AG04449 (cell line): Measurements from ENCODE around the gene GPR137B.
"Not testable (repeated sequence)": the region's sequence is repeated elsewhere in the genome, so short reads cannot be mapped to it uniquely, and the experiment has no call there.

Experiments
- CTCF ChIA-PET: fragments of 350-600 bp; formaldehyde crosslinking; extraction: SDS; loops from one replicate; lab custom pipeline; 2021; ENCODE audit warnings: antibody characterized with exemption; lab: Yijun Ruan, JAX
- POLR2A ChIA-PET: fragments of 400-600, 350-600 bp; formaldehyde crosslinking; extraction: SDS; loops from one replicate; lab custom pipeline; 2020; ENCODE audit warnings: antibody characterized with exemption, inconsistent platforms; lab: Yijun Ruan, JAX
- DNase-seq: peaks from one replicate; pipeline ENCODE4 v3.0.0-alpha.2; 2010; ENCODE audit warnings: low read depth, low spot score
- H3K4me3 ChIP-seq: 2 replicates; pipeline ENCODE4 v1.5.1; 2011; ENCODE audit warnings: low read depth, mild to moderate bottlenecking, control low read depth, low read length
- CTCF ChIP-seq: IDR thresholded peaks from one replicate; pipeline ENCODE4 v1.5.1; 2011; ENCODE audit warnings: mild to moderate bottlenecking, moderate library complexity, low read length, control low read depth, inconsistent platforms; ENCODE audit not compliant: insufficient read depth; ENCODE audit errors: missing control alignments

The GPR137B gene

GRCh38 chr1:236161230-236161629, 18.9 kb downstream of the GPR137B start:
- ChIA-PET POLR2A (no interaction called here), CTCF (no interaction called here)
- no peak overlapping the region for H3K4me3 ChIP-seq
- no peak for DNase-seq
- TF ChIP-seq CTCF: no peak

GRCh38 chr1:236161755-236162154, 19.4 kb downstream of the GPR137B start:
- CTCF ChIA-PET, DNase-seq, H3K4me3 ChIP-seq, POLR2A ChIA-PET: not testable (repeated sequence)

GRCh38 chr1:236163463-236164153, 21.3 kb downstream of the GPR137B start:
- DNase-seq: no peak
- ChIA-PET CTCF (no interaction called here), POLR2A (no interaction called here)
- H3K4me3 ChIP-seq: no peak overlapping the region
- TF ChIP-seq CTCF: no peak

GRCh38 chr1:236164273-236164672, 21.9 kb downstream of the GPR137B start:
- no peak for TF ChIP-seq CTCF
- CTCF ChIA-PET: interaction anchor here (0.6 kb wide), 1 partner anchor 446 kb away, joined by 3 read pairs; no protein-coding TSS in a partner anchor
- no peak overlapping the region for H3K4me3 ChIP-seq
- POLR2A ChIA-PET: no interaction called here
- no peak for DNase-seq

- H3K4me3 ChIP-seq: no peak overlapping the region
- TF ChIP-seq CTCF: no peak
- ChIA-PET CTCF (no interaction called here), POLR2A (no interaction called here)
- no peak for DNase-seq
These were observed 23.1 kb downstream of the GPR137B start for GRCh38 chr1:236165238-236165981.

GRCh38 chr1:236166041-236166440, 23.7 kb downstream of the GPR137B start:
- H3K4me3 ChIP-seq: no peak overlapping the region
- no peak for DNase-seq
- ChIA-PET POLR2A (no interaction called here), CTCF (no interaction called here)
- no peak for TF ChIP-seq CTCF
